K562 (cell line): ENCODE measurements around the gene MRPL27. TPM values are rescaled to one million over a fixed set of nuclear protein-coding genes. Genes with fewer than 3 reads are reported as not detected.

Experiments used
- ARHGAP35 ChIP-seq: fragments of 450-650 bp; IDR thresholded peaks from 2 replicates; pipeline ENCODE4 v1.6.1; 2018; ENCODE audit not compliant: partially characterized antibody
- CCAR2 ChIP-seq: fragments of 200-400 bp; formaldehyde crosslinking; IDR thresholded peaks from 2 replicates; pipeline ENCODE4 v1.6.1; 2017; ENCODE audit warnings: mild to moderate bottlenecking, low read depth, low read length
- E4F1 ChIP-seq: fragments of 250-450 bp; sonication (Bioruptor Pico); IDR thresholded peaks from 2 replicates; pipeline ENCODE4 v1.5.0; 2021; ENCODE audit warnings: mild to moderate bottlenecking, borderline replicate concordance
- GMEB1 ChIP-seq: fragments of 250-450 bp; sonication (Bioruptor Pico); IDR thresholded peaks from 2 replicates; pipeline ENCODE4 v1.4.0; 2020; ENCODE audit warnings: mild to moderate bottlenecking
- HCFC1 ChIP-seq: IDR thresholded peaks from 2 replicates; pipeline ENCODE4 v1.6.1; 2012; ENCODE audit warnings: low read depth, low read length, improper control_type of control experiment
- JUN ChIP-seq, 2 experiments: sonication (generic) in 1 of 2; formaldehyde crosslinking in 1 of 2; IDR thresholded peaks; 2 replicates each; pipeline versions ENCODE4 v1.6.1 to v1.8.0; 2012 to 2022; ENCODE audit warnings: borderline replicate concordance in 2 of 2, mild to moderate bottlenecking in 2 of 2, improper control_type of control experiment in 1 of 2, low read depth in 1 of 2, low read length in 1 of 2, missing genetic modification reagents in 1 of 2
- MYC ChIP-seq, 2 experiments: fragments of 250-450 bp in 1 of 2; sonication (Bioruptor Pico) in 1 of 2; IDR thresholded peaks; 2 replicates each; pipeline versions ENCODE4 v1.5.1 to v1.6.1; 2012 to 2021; ENCODE audit warnings: low read depth in 2 of 2, borderline replicate concordance in 1 of 2, improper control_type of control experiment in 1 of 2, low read length in 1 of 2, mild to moderate bottlenecking in 1 of 2, moderate library complexity in 1 of 2
- NFE2L1 ChIP-seq: fragments of 450-650 bp; IDR thresholded peaks from 2 replicates; pipeline ENCODE4 v1.6.1; 2016; ENCODE audit warnings: missing genetic modification characterization, low read depth, mild to moderate bottlenecking, missing compliant biosample characterization, moderate library complexity, borderline replicate concordance
- PCBP1 ChIP-seq: fragments of 200-400 bp; formaldehyde crosslinking; IDR thresholded peaks from 2 replicates; pipeline ENCODE4 v1.6.1; 2018; ENCODE audit warnings: mild to moderate bottlenecking, low read depth, low read length; ENCODE audit not compliant: poor library complexity, severe bottlenecking
- SRSF3 ChIP-seq: fragments of 200-400 bp; formaldehyde crosslinking; IDR thresholded peaks from 2 replicates; pipeline ENCODE4 v1.6.1; 2016; ENCODE audit warnings: mild to moderate bottlenecking, low read length, moderate library complexity; ENCODE audit not compliant: insufficient read depth
- TAF7 ChIP-seq: fragments of 450-650 bp; IDR thresholded peaks from 2 replicates; pipeline ENCODE4 v1.6.1; 2016; ENCODE audit warnings: missing genetic modification characterization, missing compliant biosample characterization
- TAL1 ChIP-seq: fragments of 450-650 bp; IDR thresholded peaks from 2 replicates; pipeline ENCODE4 v1.6.1; 2016; ENCODE audit warnings: mild to moderate bottlenecking
- TFE3 ChIP-seq: fragments of 450-650 bp; formaldehyde crosslinking; IDR thresholded peaks from 2 replicates; pipeline ENCODE4 v1.4.0; 2020; ENCODE audit warnings: mild to moderate bottlenecking, mixed read lengths
- WHSC1 ChIP-seq: IDR thresholded peaks from one replicate; pipeline ENCODE4 v1.6.1; 2012; ENCODE audit warnings: low read length, control low read depth, inconsistent platforms
- ZC3H4 ChIP-seq: sonication (generic); formaldehyde crosslinking; IDR thresholded peaks from 2 replicates; pipeline ENCODE4 v1.9.0; 2021; ENCODE audit warnings: missing genetic modification reagents, borderline replicate concordance
- ZNF398 ChIP-seq: fragments of 250-450 bp; sonication (Bioruptor Pico); IDR thresholded peaks from 2 replicates; pipeline ENCODE4 v1.8.0; 2021; ENCODE audit warnings: moderate library complexity, mild to moderate bottlenecking, inconsistent platforms
- ZNF589 ChIP-seq: fragments of 200-800 bp; sonication (Bioruptor generic); IDR thresholded peaks from 2 replicates; pipeline ENCODE4 v1.6.1; 2016; ENCODE audit warnings: low read depth, missing genetic modification characterization, missing compliant biosample characterization
- polyA plus RNA-seq, 8 experiments: library from polyadenylated mRNA; depleted of rRNA in 4 of 8; stranded (reverse) in 5 of 8; unstranded in 3 of 8; fragments of >200 nt; fragmentation: Nextera tagmentation in 2 of 8; fragmentation: Illumina TruSeq in 1 of 8; extraction: Ambion mirVana in 2 of 8; extraction: Trizol in 1 of 8; gene quantifications; 2 replicates each; pipeline versions ENCODE4 v1.2.1 to v1.2.3, GENCODE V29; 2011 to 2014; ENCODE audit warnings: inconsistent platforms in 1 of 8, missing spikeins in 1 of 8
- total RNA-seq, 7 experiments: library from RNA; depleted of rRNA in 6 of 7; stranded (reverse); fragments of >200 nt in 6 of 7; fragmentation: Illumina TruSeq in 2 of 7; extraction: Trizol in 2 of 7; gene quantifications; 2 replicates each; pipeline versions ENCODE4 v1.2.1 to v1.2.3, GENCODE V29; 2011 to 2021; ENCODE audit warnings: low replicate concordance in 1 of 7

The MRPL27 gene
- total and polyA plus RNA-seq, 9 of the 15 experiments (the other 6 are each of a cell fraction or from before 2014, with no cell fraction given), result 96.3 to 401 (median 142) TPM

GRCh38 chr17:50397111-50397918 is 24.3 kb upstream of the MRPL27 start, which contains the start of gene LRRC59 (continued):
- TF ChIP-seq TAF7, result peak; percentile 75
- TF ChIP-seq PCBP1, result peak; percentile 94
- peak; percentile 86 for TF ChIP-seq JUN (IDR thresholded peaks at IDR 0.05; ENCODE audit: borderline replicate concordance, low read depth, low read length)
- peak; percentile 87; the same call in 1 of the 2 replicates for TF ChIP-seq JUN (CRISPR knock-in tag; IDR thresholded peaks at IDR 0.05; ENCODE audit: borderline replicate concordance)
- no peak for TF ChIP-seq TFE3 (CRISPR knock-in tag)
- TF ChIP-seq HCFC1, result peak; percentile 86
- no peak for TF ChIP-seq ZNF589 (CRISPR knock-in tag)
- no peak for TF ChIP-seq TAL1
- TF ChIP-seq E4F1 (CRISPR knock-in tag), result no peak
- no peak for TF ChIP-seq ZNF398 (CRISPR knock-in tag)
- TF ChIP-seq ARHGAP35, result no peak
- peak; percentile 86 for TF ChIP-seq GMEB1
- TF ChIP-seq CCAR2, result no peak
- TF ChIP-seq MYC (IDR thresholded peaks at IDR 0.05; ENCODE audit: low read depth, low read length), result peak; percentile 88
- peak; percentile 78 for TF ChIP-seq MYC (CRISPR knock-in tag; IDR thresholded peaks at IDR 0.05; ENCODE audit: borderline replicate concordance, low read depth)
- TF ChIP-seq SRSF3, result 0 out of 2 replicates have a peak, but pooled peaks have one; percentile 62
- TF ChIP-seq ZC3H4 (CRISPR knock-in tag), result no peak
- TF ChIP-seq NFE2L1 (tag), result no peak
- TF ChIP-seq WHSC1, result no peak
